ENCODE measurements around the gene LZTS3.

Gene LZTS3

DNA sequence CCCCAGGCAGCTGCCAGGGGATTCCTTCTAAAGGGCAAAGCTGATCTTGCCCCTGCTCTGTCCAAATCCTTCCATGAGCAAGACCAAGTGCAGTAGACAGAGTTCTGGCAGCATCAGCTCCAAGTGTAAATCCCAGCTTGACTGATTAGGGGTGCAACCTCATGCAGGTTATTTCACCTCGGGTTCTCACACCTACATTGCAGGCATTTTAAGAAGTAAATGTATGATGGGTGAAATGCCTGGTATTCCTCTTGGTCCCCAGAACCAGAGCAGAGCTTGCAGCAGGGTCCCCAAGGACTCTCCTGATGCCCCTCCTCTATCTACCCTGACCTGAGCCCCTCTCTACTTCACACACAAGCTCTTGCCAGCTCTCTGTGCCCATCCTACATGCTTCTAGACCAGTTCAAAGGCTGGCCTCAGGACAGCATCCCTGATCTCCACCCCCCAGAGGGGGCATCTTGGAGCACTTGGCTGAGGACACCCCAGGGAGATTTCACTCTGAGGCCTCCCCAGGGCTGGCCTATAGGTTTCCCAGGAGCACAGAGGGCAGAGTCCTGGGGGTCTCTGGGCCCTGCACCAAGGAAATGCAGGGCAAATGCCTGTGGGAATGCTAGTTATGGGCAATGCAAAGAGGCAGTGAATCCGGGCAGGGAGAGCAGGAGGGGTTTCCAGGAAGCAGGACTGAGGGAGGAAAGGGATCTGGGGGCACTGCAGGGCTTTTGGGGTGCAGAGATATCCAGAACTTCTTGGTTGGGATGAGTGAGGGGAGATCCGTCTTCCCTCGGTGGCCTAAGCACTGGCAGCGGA, 1.0 kb downstream of the LZTS3 start:
- no peak for DNase-seq (ENCODE audit: low read depth)
- TF ChIP-seq, protein P1, sequence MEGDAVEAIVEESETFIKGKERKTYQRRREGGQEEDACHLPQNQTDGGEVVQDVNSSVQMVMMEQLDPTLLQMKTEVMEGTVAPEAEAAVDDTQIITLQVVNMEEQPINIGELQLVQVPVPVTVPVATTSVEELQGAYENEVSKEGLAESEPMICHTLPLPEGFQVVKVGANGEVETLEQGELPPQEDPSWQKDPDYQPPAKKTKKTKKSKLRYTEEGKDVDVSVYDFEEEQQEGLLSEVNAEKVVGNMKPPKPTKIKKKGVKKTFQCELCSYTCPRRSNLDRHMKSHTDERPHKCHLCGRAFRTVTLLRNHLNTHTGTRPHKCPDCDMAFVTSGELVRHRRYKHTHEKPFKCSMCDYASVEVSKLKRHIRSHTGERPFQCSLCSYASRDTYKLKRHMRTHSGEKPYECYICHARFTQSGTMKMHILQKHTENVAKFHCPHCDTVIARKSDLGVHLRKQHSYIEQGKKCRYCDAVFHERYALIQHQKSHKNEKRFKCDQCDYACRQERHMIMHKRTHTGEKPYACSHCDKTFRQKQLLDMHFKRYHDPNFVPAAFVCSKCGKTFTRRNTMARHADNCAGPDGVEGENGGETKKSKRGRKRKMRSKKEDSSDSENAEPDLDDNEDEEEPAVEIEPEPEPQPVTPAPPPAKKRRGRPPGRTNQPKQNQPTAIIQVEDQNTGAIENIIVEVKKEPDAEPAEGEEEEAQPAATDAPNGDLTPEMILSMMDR (conservative IDR thresholded peaks at IDR 0.05; ENCODE audit: control insufficient read depth, insufficient read depth, low read depth, low read length) = no peak

DNA sequence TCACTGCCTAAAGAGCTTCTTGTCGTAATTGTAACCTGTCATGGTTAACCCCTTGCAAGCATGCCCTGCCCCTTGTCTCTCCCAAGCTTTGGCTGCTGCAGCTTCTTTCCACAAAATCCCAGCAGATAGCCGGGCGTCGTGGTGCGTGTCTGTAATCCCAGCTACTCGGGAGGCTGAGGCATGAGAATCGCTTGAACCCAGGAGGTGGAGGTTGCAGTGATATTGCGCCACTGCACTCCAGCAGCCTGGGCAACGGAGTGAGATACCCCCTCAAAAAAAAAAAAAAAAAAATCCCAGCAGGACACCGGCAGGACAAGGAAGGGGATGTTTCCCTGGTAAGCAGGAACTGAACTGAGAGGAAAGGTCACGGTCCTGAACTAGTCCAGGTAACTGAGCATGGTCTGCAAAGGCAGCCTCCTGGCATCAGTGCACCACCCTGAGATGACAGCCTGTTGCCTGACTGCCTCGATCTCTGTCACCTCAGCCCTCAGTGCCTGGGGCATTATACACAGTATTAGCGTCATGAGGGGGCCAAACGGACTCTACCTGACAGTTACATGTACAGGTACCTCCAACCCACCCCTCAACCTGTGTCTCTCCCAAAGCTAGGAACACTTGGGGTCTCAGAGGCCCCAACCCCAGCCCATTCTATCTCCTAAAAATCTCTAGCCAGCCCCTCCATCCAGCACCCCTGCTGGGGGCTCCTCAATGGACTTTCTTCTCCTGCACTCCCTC, 1.8 kb downstream of the LZTS3 start:
- no peak overlapping the region for H3K4me3 ChIP-seq (ENCODE audit: control insufficient read depth, low read depth, low read length)
- TF ChIP-seq, protein P1 (conservative IDR thresholded peaks at IDR 0.05; ENCODE audit: control insufficient read depth, insufficient read depth, low read depth, low read length) = no peak

More for the DNA sequence above, 1.0 kb downstream of the LZTS3 start:
- H3K4me3 ChIP-seq (ENCODE audit: control insufficient read depth, low read depth, low read length) = no peak overlapping the region

DNA sequence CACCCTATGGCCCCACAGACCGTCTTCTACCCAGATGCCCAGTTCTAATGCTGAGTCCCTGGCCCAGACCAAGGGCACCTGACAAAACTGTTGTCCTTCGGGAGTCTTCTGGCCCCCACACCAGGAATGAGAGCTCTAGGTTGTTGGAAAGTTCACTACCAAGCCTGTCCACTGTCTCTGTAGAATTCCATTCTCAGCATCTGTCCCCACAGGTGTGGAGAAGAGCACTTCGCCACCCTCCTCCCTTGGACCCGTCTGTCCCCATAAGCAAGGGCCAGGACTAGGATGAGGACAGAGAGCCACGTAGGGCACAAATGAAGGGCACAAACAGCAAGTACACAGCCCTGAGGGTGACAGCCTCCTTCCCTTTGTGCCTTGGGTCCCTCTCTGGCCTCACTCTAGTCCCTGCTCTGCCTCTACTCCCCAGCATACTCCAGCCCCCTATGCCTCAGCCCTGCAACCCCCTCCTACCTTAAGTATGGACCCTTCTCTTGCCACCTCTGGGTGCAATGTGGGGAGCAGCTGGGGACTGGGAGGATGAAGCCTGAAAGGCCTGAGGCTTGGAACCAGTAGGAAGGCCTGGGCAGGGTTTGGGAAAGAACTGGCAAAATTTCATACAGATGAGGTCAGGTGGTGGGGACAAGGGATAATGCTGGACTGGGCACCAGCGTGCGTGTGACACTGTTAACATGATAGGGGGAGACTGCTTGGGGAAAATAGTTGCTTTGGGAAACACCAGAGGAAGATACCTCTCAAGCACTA, 4.3 kb downstream of the LZTS3 start:
- no peak overlapping the region for H3K4me3 ChIP-seq (ENCODE audit: control insufficient read depth, low read depth, low read length)
- DNase-seq (ENCODE audit: low read depth) = no peak
- TF ChIP-seq, protein P1 (conservative IDR thresholded peaks at IDR 0.05; ENCODE audit: control insufficient read depth, insufficient read depth, low read depth, low read length) = no peak

More for the DNA sequence above, 1.8 kb downstream of the LZTS3 start:
- no peak for DNase-seq (ENCODE audit: low read depth)

DNA sequence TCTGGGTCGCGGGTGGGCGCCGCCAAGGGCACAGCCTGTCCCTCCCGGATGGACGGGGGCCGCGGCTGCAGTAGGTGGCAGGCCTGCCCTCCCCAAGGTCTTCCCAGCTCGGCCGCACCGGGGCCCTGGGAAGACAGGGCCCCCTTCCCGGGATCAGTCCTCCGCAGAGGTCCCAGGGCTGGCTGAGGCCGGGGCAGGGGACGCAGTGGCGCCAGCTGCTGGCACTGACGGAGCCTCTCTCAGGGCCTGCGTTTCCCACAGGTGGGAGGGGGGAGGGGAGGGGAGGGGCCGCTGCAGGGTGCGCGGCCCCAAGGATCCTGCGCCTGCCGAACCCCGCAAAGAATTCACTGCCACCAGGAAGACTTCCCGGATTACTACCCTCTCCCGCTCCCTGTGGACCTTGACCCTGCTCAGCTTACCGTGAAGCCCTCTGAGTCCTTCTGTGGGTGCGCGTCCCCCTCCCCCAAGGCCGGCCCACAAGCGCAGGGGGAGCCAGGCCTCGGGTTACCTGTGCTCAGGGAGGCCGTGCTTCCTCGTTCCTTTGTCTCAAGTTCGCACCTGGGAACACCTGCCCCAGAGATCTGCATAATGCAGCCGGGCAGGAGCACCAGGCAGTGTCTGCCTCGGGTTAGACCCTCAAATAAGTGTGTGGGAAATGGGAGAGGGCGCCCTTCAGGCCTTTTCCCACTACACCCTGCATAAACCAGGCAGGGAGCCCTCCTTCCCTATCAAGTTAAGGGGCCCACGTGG, 5.1 kb downstream of the LZTS3 start:
- DNase-seq (ENCODE audit: low read depth) = no peak
- TF ChIP-seq, protein P1 (conservative IDR thresholded peaks at IDR 0.05; ENCODE audit: control insufficient read depth, insufficient read depth, low read depth, low read length) = no peak
- no peak overlapping the region for H3K4me3 ChIP-seq (ENCODE audit: control insufficient read depth, low read depth, low read length)

DNA sequence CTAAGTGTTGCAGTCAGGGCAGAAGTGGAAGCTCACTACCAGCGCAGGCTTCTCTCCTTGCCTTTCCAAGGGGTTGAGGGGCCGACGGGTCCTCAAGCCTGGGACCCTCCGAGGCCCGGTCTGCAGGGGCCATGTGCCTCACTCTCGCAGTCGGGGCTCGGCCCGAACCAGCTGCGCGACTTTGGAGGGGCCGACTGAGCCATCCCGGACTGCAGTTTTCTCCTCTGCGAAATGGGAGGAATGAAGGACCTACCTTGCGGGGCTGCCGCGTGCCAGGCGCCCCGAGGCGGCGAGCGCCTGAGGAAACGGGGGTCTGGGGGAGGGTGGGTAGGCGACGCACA, 5.6 kb downstream of the LZTS3 start:
- TF ChIP-seq, protein P1 (conservative IDR thresholded peaks at IDR 0.05; ENCODE audit: control insufficient read depth, insufficient read depth, low read depth, low read length) = no peak
- H3K4me3 ChIP-seq (ENCODE audit: control insufficient read depth, low read depth, low read length) = no peak overlapping the region
- no peak for DNase-seq (ENCODE audit: low read depth)

DNA sequence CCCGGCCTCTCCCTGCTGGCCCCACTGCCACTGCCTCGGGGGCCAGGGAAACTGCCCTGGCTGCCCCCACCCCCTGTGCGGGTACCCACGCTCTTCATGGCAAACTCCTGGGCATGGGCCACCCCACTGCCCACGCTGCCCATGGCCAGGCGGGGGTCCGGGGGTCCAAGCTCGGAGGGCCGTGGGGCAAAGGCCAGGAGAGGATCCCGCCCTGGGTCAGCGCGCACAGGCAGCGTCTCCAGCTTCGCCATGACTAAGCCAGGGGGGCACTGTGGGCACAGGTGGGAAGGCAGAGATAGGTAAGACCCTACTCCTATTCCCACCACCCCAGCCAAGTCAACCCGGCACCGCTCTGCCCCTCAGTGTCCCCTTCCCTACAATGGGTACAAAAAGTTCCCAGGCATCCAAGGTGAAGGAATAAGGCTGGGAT, 6.4 kb downstream of the LZTS3 start:
- no peak overlapping the region for H3K4me3 ChIP-seq (ENCODE audit: control insufficient read depth, low read depth, low read length)
- no peak for DNase-seq (ENCODE audit: low read depth)
- TF ChIP-seq, protein P1 (conservative IDR thresholded peaks at IDR 0.05; ENCODE audit: control insufficient read depth, insufficient read depth, low read depth, low read length) = no peak

All from fibroblast of mammary gland (primary cell).